HCT116 (cell line): ENCODE measurements around the gene ALMS1. TPM values are rescaled to one million over a fixed set of nuclear protein-coding genes. Genes with fewer than 3 reads are reported as not detected.

Experiments used
- ATAC-seq: fragments of 200-7000 bp; cut with Tn5 transposase; 2 replicates; pipeline ENCODE4 v1.9.1; 2020; ENCODE audit warnings: mild to moderate bottlenecking, moderate library complexity
- BruUV-seq: library from RNA; stranded (reverse); fragments of 400-500 nt; replicated peaks from 2 replicates; lab custom pipeline; 2021; lab: Mats Ljungman, UMichigan
- CTCF ChIA-PET: fragments of 300-600 bp; sonication (Branson Sonifier 250); formaldehyde crosslinking; loops from one replicate; lab custom pipeline; 2021; ENCODE audit warnings: antibody characterized with exemption; lab: Charles Lee
- POLR2A ChIA-PET: fragments of 300-600, 350-600 bp; sonication (Branson Sonifier 250); formaldehyde crosslinking; loops from one replicate; lab custom pipeline; 2021; ENCODE audit warnings: antibody characterized with exemption; lab: Charles Lee
- RAD21 ChIA-PET, 2 experiments: fragments of 300-600 bp; sonication (Branson Sonifier 250); formaldehyde crosslinking; loops; one replicate each; lab custom pipeline; 2023; ENCODE audit warnings: low total read pairs in 2 of 2; ENCODE audit not compliant: uncharacterized antibody in 2 of 2, unreplicated experiment in 2 of 2, low non-redundant PET in 1 of 2; lab: Charles Lee
- DNase-seq: peaks from one replicate; pipeline ENCODE4 v3.0.0-alpha.2; 2010; ENCODE audit warnings: low read depth, low spot score
- H2AFZ ChIP-seq: fragments of 200-600 bp; shearing (Covaris generic), sonication (generic); 2 replicates; pipeline ENCODE4 v1.6.1; 2017; ENCODE audit warnings: low read depth, mixed run types, mixed read lengths, antibody characterized with exemption, low read length; ENCODE audit not compliant: poor library complexity, severe bottlenecking
- H3K27ac ChIP-seq: 2 replicates; pipeline ENCODE4 v1.5.1; 2012; ENCODE audit warnings: low read depth, low read length
- H3K27me3 ChIP-seq: fragments of 200-600 bp; sonication (generic); 2 replicates; pipeline ENCODE4 v1.6.1; 2016; ENCODE audit warnings: mixed run types, low read length, mixed read lengths; ENCODE audit not compliant: insufficient read depth
- H3K36me3 ChIP-seq, 2 experiments: fragments of 200-500 bp in 1 of 2; fragments of 200-600 bp in 1 of 2; sonication (Bioruptor generic) in 1 of 2; sonication (generic) in 1 of 2; 2 replicates each; pipeline versions ENCODE4 v1.5.1 to v1.6.1; 2014 to 2016; ENCODE audit warnings: low read length in 2 of 2, inconsistent platforms in 1 of 2, mixed read lengths in 1 of 2, mixed run types in 1 of 2; ENCODE audit not compliant: insufficient read depth in 2 of 2, control insufficient read depth in 1 of 2
- H3K4me1 ChIP-seq, 2 experiments: fragments of 200-600 bp in 1 of 2; sonication (generic) in 1 of 2; 2 replicates each; pipeline versions ENCODE4 v1.5.1 to v1.6.1; 2012 to 2017; ENCODE audit warnings: low read length in 2 of 2, inconsistent platforms in 1 of 2, mild to moderate bottlenecking in 1 of 2, mixed read lengths in 1 of 2, mixed run types in 1 of 2, moderate library complexity in 1 of 2; ENCODE audit not compliant: insufficient read depth in 2 of 2, control insufficient read depth in 1 of 2
- H3K4me2 ChIP-seq: fragments of 200-600 bp; sonication (generic); 2 replicates; pipeline ENCODE4 v1.6.1; 2017; ENCODE audit warnings: mixed run types, low read length, mixed read lengths
- H3K4me3 ChIP-seq, 2 experiments: fragments of 200-600 bp in 1 of 2; sonication (generic) in 1 of 2; replicated peaks in 1 of 2; 2 replicates each; pipeline ENCODE4 v1.5.1; 2011 to 2016; ENCODE audit warnings: low read length in 2 of 2, control low read depth in 1 of 2, low read depth in 1 of 2, mild to moderate bottlenecking in 1 of 2, mixed read lengths in 1 of 2, mixed run types in 1 of 2
- H3K79me2 ChIP-seq: fragments of 200-600 bp; sonication (generic); 2 replicates; pipeline ENCODE4 v1.6.1; 2017; ENCODE audit warnings: mild to moderate bottlenecking, mixed run types, low read length, moderate library complexity, mixed read lengths; ENCODE audit not compliant: insufficient read depth
- H3K9ac ChIP-seq: fragments of 200-600 bp; sonication (generic); 2 replicates; pipeline ENCODE4 v1.6.1; 2016; ENCODE audit warnings: low read length, mixed read lengths
- H3K9me2 ChIP-seq: fragments of 200-600 bp; sonication (generic), shearing (Covaris generic); 2 replicates; pipeline ENCODE4 v1.6.1; 2017; ENCODE audit warnings: mixed run types, mild to moderate bottlenecking, moderate library complexity; ENCODE audit not compliant: insufficient read depth
- H3K9me3 ChIP-seq, 2 experiments: fragments of 200-500 bp in 1 of 2; fragments of 200-600 bp in 1 of 2; sonication (Bioruptor generic) in 1 of 2; sonication (generic) in 1 of 2; 2 replicates each; pipeline ENCODE4 v1.6.1; 2014 to 2017; ENCODE audit warnings: low read length in 2 of 2, mixed read lengths in 2 of 2, inconsistent platforms in 1 of 2, low read depth in 1 of 2, mild to moderate bottlenecking in 1 of 2, mixed run types in 1 of 2, moderate library complexity in 1 of 2; ENCODE audit not compliant: control insufficient read depth in 1 of 2, insufficient read depth in 1 of 2
- H4K20me1 ChIP-seq: fragments of 200-600 bp; sonication (generic), shearing (Covaris generic); 2 replicates; pipeline ENCODE4 v1.6.1; 2017; ENCODE audit warnings: mixed run types, mild to moderate bottlenecking, moderate library complexity; ENCODE audit not compliant: insufficient read depth
- ATF3 ChIP-seq: IDR thresholded peaks from 2 replicates; pipeline ENCODE4 v1.6.1; 2012
- CEBPB ChIP-seq: IDR thresholded peaks from 2 replicates; pipeline ENCODE4 v1.6.1; 2012; ENCODE audit warnings: low read depth
- CTCF ChIP-seq, 3 experiments: fragments of 200-600 bp in 1 of 3; sonication (generic) in 1 of 3; IDR thresholded peaks in 2 of 3; conservative IDR thresholded peaks in 1 of 3; 2 replicates each; pipeline ENCODE4 v1.5.1; 2012 to 2017; ENCODE audit warnings: low read depth in 2 of 3, low read length in 2 of 3, antibody characterized with exemption in 1 of 3, borderline replicate concordance in 1 of 3, control low read depth in 1 of 3, mild to moderate bottlenecking in 1 of 3, mixed read lengths in 1 of 3, mixed run types in 1 of 3, moderate library complexity in 1 of 3; ENCODE audit not compliant: insufficient read depth in 1 of 3
- EGR1 ChIP-seq: IDR thresholded peaks from 2 replicates; pipeline ENCODE4 v1.6.1; 2012; ENCODE audit warnings: low read depth
- ELF1 ChIP-seq: IDR thresholded peaks from 2 replicates; pipeline ENCODE4 v1.6.1; 2012; ENCODE audit warnings: low read depth, borderline replicate concordance
- EZH2phosphoT487 ChIP-seq: fragments of 200-600 bp; IDR thresholded peaks from 2 replicates; pipeline ENCODE4 v1.6.1; 2018; ENCODE audit warnings: antibody characterized with exemption, borderline replicate concordance
- FOSL1 ChIP-seq: IDR thresholded peaks from 2 replicates; pipeline ENCODE4 v1.6.1; 2012; ENCODE audit warnings: low read depth
- JUND ChIP-seq: IDR thresholded peaks from 2 replicates; pipeline ENCODE4 v1.6.1; 2012
- MAX ChIP-seq: IDR thresholded peaks from 2 replicates; pipeline ENCODE4 v1.6.1; 2012
- POLR2A ChIP-seq: IDR thresholded peaks from 2 replicates; pipeline ENCODE4 v1.7.0; 2011; ENCODE audit warnings: borderline replicate concordance; ENCODE audit not compliant: insufficient read depth, insufficient read length; ENCODE audit errors: extremely low read depth
- POLR2AphosphoS5 ChIP-seq: IDR thresholded peaks from 2 replicates; pipeline ENCODE4 v1.6.1; 2011; ENCODE audit warnings: mild to moderate bottlenecking, low read depth, low read length, moderate library complexity
- REST ChIP-seq: IDR thresholded peaks from 2 replicates; pipeline ENCODE4 v1.6.1; 2012; ENCODE audit warnings: low read depth
- SIN3A ChIP-seq: IDR thresholded peaks from 2 replicates; pipeline ENCODE4 v1.6.1; 2012; ENCODE audit warnings: low read depth
- SP1 ChIP-seq: IDR thresholded peaks from 2 replicates; pipeline ENCODE4 v1.6.1; 2012; ENCODE audit warnings: low read depth
- SRF ChIP-seq: IDR thresholded peaks from 2 replicates; pipeline ENCODE4 v1.6.1; 2012; ENCODE audit warnings: low read depth
- TCF7L2 ChIP-seq: IDR thresholded peaks from 2 replicates; pipeline ENCODE4 v1.7.0; 2011; ENCODE audit warnings: borderline replicate concordance, inconsistent platforms; ENCODE audit not compliant: insufficient read depth, insufficient read length; ENCODE audit errors: extremely low read depth
- YY1 ChIP-seq: IDR thresholded peaks from 2 replicates; pipeline ENCODE4 v1.6.1; 2011; ENCODE audit warnings: low read length, low read depth, moderate library complexity, mild to moderate bottlenecking; ENCODE audit not compliant: insufficient replicate concordance; ENCODE audit errors: extremely low read depth
- ZFX ChIP-seq: fragments of 450-650 bp; IDR thresholded peaks from 2 replicates; pipeline ENCODE4 v1.6.1; 2017
- intact Hi-C: fragments of 100-400 bp; cut with micrococcal nuclease; formaldehyde crosslinking; loops from 2 replicates; pipeline ENCODE4 v1.10.0; 2022
- total RNA-seq: library from RNA; stranded (reverse); gene quantifications from one replicate; pipeline ENCODE4 v1.2.1, GENCODE V29; 2021; ENCODE audit not compliant: unreplicated experiment

The ALMS1 gene
- total RNA-seq, 1 experiment from 2014 or later, result 20.5 TPM

- TF ChIP-seq YY1, result peak; percentile 70
- peak; percentile 87 for TF ChIP-seq POLR2AphosphoS5
- no peak for TF ChIP-seq ATF3
- TF ChIP-seq JUND, result no peak
- TF ChIP-seq FOSL1, result no peak
- TF ChIP-seq SRF, result no peak
- peak; percentile 78 for TF ChIP-seq MAX
- peak; percentile 23 for TF ChIP-seq POLR2A
- TF ChIP-seq ZFX, result peak; percentile 72
- TF ChIP-seq EGR1, result peak; percentile 72
- 0 out of 6 replicates have a peak, but pooled peaks of 1 of the 3 experiments have one; percentile 11 for TF ChIP-seq CTCF (IDR thresholded peaks at IDR 0.05 in 2 of 3, conservative IDR thresholded peaks at IDR 0.05 in 1 of 3; ENCODE audit: borderline replicate concordance in 1 of 3, insufficient read depth in 1 of 3, low read depth in 2 of 3, low read length in 2 of 3)
These were observed at the start of gene ALMS1 (continued) for GRCh38 chr2:73385504-73386341.

- RAD21 ChIA-PET, result no interaction called here
These were observed 47.8 kb upstream of the ALMS1 start for GRCh38 chr2:73337828-73338227.

More at GRCh38 chr2:73337828-73338227, 47.8 kb upstream of the ALMS1 start:
- intact Hi-C loops, result no loop called here
- Histone ChIP-seq H3K36me3 (no peaks in the 10 kb centered on the region), H3K27me3 (no peaks in the 10 kb centered on the region; the same call in 1 of the 2 replicates), H3K9me3 (no peaks in the 10 kb centered on the region), H3K4me3 (no peak overlapping the region), H2AFZ (no peak overlapping the region), H3K4me1 (no peaks in the 10 kb centered on the region), H3K27ac (no peak overlapping the region), H3K9me2 (no peaks in the 10 kb centered on the region), H3K9ac (no peak overlapping the region), H3K4me2 (no peak overlapping the region), H3K79me2 (no peaks in the 10 kb centered on the region), H4K20me1 (no peaks in the 10 kb centered on the region)
- ChIA-PET POLR2A (no interaction called here), CTCF (no interaction called here)
- ATAC-seq, result no peak
- no peak for DNase-seq
- no TSS peak for BruUV-seq
- TF ChIP-seq EZH2phosphoT487 (no peak), MAX (no peak), SIN3A (no peak), SP1 (no peak), TCF7L2 (no peak), ZFX (no peak), ELF1 (no peak), CEBPB (no peak), POLR2AphosphoS5 (no peak), REST (no peak)
